Measurements from ENCODE around the gene JUN. TPM values are rescaled to one million over a fixed set of nuclear protein-coding genes. Genes with fewer than 3 reads are reported as not detected.

JUN gene
- total and polyA plus RNA-seq, 4 donors, result 15.0 to 29.8 (median 17.5) TPM

DNA sequence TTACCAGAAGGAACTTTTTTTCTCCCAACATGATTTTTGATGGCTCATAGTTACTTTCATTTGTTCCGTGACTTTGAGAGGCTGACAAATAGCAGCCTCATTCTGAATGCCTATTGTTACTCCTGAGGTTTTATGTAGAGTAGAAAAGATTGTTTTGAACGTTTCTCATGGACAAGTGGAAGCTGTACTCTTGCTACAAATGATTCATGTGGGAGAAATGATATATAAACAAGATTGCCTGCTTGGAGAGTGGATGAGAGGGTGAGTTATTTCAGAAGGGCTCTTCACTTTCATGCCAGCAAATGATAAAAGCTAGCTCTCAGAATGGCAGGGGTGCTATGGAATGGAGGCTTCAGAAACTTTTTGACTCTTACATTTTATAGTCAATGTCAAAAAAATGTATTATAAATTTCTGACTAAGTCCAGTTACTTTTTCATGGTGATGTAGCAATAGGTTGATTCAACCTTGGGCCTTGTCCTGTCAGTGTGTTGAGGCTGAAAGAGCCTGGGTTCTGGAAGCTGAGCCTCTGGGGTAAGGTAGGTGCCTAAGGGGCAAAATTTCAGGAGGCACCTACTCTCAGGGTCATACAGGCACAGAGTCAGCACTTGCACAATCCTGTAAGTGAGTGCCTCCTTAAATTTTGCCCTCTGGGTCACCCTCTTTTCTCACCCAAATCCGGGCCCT lies 19.4 kb downstream of the JUN start:
- no peak overlapping the region for H3K9ac ChIP-seq (ENCODE audit: low read depth in 1 of 2, low read length in 2 of 2)

More for the DNA sequence above, 19.4 kb downstream of the JUN start:
- Histone ChIP-seq H3K4me3 (ENCODE audit: low read depth in 1 of 3, low read length in 3 of 3) (no peak overlapping the region), H3K36me3 (ENCODE audit: control insufficient read depth in 4 of 4, insufficient read depth in 3 of 4, low read depth in 1 of 4, low read length in 3 of 4) (no peaks in the 10 kb centered on the region), H3K9me3 (ENCODE audit: control insufficient read depth in 4 of 4, low read length in 3 of 4) (no peaks in the 10 kb centered on the region), H3K4me1 (ENCODE audit: control insufficient read depth in 4 of 4, insufficient read depth in 4 of 4, low read length in 3 of 4) (peaks cover 0 to 5% (median 3%) of the 10 kb centered on the region in 4 donors), H3K27ac (ENCODE audit: low read depth in 1 of 2, low read length in 2 of 2) (no peak overlapping the region), H3K27me3 (ENCODE audit: control insufficient read depth in 4 of 4, insufficient read depth in 4 of 4, low read length in 3 of 4) (no peaks in the 10 kb centered on the region)
- TF ChIP-seq, protein P1, sequence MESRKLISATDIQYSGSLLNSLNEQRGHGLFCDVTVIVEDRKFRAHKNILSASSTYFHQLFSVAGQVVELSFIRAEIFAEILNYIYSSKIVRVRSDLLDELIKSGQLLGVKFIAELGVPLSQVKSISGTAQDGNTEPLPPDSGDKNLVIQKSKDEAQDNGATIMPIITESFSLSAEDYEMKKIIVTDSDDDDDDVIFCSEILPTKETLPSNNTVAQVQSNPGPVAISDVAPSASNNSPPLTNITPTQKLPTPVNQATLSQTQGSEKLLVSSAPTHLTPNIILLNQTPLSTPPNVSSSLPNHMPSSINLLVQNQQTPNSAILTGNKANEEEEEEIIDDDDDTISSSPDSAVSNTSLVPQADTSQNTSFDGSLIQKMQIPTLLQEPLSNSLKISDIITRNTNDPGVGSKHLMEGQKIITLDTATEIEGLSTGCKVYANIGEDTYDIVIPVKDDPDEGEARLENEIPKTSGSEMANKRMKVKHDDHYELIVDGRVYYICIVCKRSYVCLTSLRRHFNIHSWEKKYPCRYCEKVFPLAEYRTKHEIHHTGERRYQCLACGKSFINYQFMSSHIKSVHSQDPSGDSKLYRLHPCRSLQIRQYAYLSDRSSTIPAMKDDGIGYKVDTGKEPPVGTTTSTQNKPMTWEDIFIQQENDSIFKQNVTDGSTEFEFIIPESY (IDR thresholded peaks at IDR 0.05), result no peak
- TF ChIP-seq EGR1 (IDR thresholded peaks at IDR 0.05; ENCODE audit: low read depth in 2 of 2), result no peak
- no peak for TF ChIP-seq FOXA2 (IDR thresholded peaks at IDR 0.05)
- TF ChIP-seq HNF4G (IDR thresholded peaks at IDR 0.05), result no peak
- TF ChIP-seq, protein P2, sequence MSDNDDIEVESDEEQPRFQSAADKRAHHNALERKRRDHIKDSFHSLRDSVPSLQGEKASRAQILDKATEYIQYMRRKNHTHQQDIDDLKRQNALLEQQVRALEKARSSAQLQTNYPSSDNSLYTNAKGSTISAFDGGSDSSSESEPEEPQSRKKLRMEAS (IDR thresholded peaks at IDR 0.05), result no peak
- TF ChIP-seq RXRA (IDR thresholded peaks at IDR 0.05), result no peak
- TF ChIP-seq, protein P3, sequence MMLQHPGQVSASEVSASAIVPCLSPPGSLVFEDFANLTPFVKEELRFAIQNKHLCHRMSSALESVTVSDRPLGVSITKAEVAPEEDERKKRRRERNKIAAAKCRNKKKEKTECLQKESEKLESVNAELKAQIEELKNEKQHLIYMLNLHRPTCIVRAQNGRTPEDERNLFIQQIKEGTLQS (IDR thresholded peaks at IDR 0.05), result no peak
- no peak for TF ChIP-seq YY1 (IDR thresholded peaks at IDR 0.05)
- TF ChIP-seq TAF1 (conservative IDR thresholded peaks at IDR 0.05), result no peak
- no peak for TF ChIP-seq RAD21 (IDR thresholded peaks at IDR 0.05)
- TF ChIP-seq GABPA (IDR thresholded peaks at IDR 0.05 in 1 of 2, conservative IDR thresholded peaks at IDR 0.05 in 1 of 2), result no peak
- no peak for TF ChIP-seq NR2F2 (IDR thresholded peaks at IDR 0.05)
- TF ChIP-seq FOXA1 (IDR thresholded peaks at IDR 0.05), result no peak
- TF ChIP-seq, protein P4, sequence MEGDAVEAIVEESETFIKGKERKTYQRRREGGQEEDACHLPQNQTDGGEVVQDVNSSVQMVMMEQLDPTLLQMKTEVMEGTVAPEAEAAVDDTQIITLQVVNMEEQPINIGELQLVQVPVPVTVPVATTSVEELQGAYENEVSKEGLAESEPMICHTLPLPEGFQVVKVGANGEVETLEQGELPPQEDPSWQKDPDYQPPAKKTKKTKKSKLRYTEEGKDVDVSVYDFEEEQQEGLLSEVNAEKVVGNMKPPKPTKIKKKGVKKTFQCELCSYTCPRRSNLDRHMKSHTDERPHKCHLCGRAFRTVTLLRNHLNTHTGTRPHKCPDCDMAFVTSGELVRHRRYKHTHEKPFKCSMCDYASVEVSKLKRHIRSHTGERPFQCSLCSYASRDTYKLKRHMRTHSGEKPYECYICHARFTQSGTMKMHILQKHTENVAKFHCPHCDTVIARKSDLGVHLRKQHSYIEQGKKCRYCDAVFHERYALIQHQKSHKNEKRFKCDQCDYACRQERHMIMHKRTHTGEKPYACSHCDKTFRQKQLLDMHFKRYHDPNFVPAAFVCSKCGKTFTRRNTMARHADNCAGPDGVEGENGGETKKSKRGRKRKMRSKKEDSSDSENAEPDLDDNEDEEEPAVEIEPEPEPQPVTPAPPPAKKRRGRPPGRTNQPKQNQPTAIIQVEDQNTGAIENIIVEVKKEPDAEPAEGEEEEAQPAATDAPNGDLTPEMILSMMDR (IDR thresholded peaks at IDR 0.05; ENCODE audit: low read depth, low read length, missing input control), result no peak
- TF ChIP-seq SP1 (IDR thresholded peaks at IDR 0.05), result no peak
- no peak for TF ChIP-seq HNF4A (conservative IDR thresholded peaks at IDR 0.05)
- no peak for TF ChIP-seq JUND (IDR thresholded peaks at IDR 0.05)
- TF ChIP-seq, protein P5, sequence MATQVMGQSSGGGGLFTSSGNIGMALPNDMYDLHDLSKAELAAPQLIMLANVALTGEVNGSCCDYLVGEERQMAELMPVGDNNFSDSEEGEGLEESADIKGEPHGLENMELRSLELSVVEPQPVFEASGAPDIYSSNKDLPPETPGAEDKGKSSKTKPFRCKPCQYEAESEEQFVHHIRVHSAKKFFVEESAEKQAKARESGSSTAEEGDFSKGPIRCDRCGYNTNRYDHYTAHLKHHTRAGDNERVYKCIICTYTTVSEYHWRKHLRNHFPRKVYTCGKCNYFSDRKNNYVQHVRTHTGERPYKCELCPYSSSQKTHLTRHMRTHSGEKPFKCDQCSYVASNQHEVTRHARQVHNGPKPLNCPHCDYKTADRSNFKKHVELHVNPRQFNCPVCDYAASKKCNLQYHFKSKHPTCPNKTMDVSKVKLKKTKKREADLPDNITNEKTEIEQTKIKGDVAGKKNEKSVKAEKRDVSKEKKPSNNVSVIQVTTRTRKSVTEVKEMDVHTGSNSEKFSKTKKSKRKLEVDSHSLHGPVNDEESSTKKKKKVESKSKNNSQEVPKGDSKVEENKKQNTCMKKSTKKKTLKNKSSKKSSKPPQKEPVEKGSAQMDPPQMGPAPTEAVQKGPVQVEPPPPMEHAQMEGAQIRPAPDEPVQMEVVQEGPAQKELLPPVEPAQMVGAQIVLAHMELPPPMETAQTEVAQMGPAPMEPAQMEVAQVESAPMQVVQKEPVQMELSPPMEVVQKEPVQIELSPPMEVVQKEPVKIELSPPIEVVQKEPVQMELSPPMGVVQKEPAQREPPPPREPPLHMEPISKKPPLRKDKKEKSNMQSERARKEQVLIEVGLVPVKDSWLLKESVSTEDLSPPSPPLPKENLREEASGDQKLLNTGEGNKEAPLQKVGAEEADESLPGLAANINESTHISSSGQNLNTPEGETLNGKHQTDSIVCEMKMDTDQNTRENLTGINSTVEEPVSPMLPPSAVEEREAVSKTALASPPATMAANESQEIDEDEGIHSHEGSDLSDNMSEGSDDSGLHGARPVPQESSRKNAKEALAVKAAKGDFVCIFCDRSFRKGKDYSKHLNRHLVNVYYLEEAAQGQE (IDR thresholded peaks at IDR 0.05), result no peak
- no peak for DNase-seq (ENCODE audit: low spot score)
- WGBS, result 54% methylated on average over 3 of the region's 3 CpGs

All from liver (tissue), 9 donors.